Measurements from ENCODE around the gene NIPAL4.

Gene NIPAL4

DNA sequence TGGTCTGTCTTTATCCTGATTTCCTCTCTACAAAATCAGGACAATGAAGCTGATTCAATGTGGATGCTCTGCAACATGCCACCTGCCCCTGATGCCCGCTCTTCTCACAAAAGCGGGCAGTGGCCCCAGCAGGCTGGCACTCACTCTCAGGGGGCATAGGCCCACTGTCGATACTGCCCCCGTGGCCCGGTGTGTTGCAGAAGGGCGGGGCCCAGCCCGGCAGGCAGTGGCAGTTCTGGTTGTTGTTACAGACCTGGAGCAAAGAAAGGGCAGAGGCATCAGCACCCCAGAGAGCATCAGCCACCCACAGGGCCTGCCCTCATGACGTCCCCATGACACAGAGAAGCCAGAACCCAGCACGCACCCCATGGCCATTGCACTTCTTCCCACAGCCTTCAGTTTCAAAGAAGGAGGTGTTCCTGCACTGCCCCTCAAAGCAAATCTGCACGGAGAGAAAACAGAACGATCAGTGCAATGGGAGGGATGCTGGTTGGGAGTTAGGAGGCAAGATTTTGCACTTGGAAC is 31.5 kb downstream of the NIPAL4 start:
- TF ChIP-seq, protein P1, sequence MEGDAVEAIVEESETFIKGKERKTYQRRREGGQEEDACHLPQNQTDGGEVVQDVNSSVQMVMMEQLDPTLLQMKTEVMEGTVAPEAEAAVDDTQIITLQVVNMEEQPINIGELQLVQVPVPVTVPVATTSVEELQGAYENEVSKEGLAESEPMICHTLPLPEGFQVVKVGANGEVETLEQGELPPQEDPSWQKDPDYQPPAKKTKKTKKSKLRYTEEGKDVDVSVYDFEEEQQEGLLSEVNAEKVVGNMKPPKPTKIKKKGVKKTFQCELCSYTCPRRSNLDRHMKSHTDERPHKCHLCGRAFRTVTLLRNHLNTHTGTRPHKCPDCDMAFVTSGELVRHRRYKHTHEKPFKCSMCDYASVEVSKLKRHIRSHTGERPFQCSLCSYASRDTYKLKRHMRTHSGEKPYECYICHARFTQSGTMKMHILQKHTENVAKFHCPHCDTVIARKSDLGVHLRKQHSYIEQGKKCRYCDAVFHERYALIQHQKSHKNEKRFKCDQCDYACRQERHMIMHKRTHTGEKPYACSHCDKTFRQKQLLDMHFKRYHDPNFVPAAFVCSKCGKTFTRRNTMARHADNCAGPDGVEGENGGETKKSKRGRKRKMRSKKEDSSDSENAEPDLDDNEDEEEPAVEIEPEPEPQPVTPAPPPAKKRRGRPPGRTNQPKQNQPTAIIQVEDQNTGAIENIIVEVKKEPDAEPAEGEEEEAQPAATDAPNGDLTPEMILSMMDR (conservative IDR thresholded peaks at IDR 0.05) = no peak
- no peak overlapping the region for H3K27ac ChIP-seq

- no peak overlapping the region for H3K27ac ChIP-seq
- TF ChIP-seq, protein P1 (conservative IDR thresholded peaks at IDR 0.05) = no peak
Measured at GRCh38 chr5:157492886-157493285, 32.9 kb downstream of the NIPAL4 start.

- TF ChIP-seq, protein P1 (conservative IDR thresholded peaks at IDR 0.05) = no peak
- H3K27ac ChIP-seq = no peak overlapping the region
Measured at GRCh38 chr5:157494178-157494832, 34.3 kb downstream of the NIPAL4 start.

DNA sequence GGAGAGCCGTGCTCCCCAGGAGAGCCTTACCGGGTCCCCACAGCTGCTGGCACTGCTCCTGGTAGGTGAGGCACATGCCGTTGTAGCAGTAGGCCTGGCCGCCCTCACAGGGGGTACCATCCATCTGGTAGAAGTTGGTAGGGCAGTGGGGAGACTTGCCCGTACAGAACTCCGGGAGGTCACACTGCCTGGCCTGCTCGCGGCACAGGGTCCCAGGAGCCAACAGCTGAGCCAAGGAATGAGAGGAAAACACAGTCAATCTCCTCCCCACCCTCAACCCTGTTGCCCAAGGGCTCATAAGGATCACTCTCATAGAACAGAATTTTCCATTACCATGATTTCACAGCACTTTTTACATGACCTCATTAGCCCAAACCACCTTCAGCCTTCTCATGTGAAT is 36.9 kb downstream of the NIPAL4 start:
- TF ChIP-seq, protein P1 (conservative IDR thresholded peaks at IDR 0.05) = no peak
- H3K27ac ChIP-seq = no peak overlapping the region

DNA sequence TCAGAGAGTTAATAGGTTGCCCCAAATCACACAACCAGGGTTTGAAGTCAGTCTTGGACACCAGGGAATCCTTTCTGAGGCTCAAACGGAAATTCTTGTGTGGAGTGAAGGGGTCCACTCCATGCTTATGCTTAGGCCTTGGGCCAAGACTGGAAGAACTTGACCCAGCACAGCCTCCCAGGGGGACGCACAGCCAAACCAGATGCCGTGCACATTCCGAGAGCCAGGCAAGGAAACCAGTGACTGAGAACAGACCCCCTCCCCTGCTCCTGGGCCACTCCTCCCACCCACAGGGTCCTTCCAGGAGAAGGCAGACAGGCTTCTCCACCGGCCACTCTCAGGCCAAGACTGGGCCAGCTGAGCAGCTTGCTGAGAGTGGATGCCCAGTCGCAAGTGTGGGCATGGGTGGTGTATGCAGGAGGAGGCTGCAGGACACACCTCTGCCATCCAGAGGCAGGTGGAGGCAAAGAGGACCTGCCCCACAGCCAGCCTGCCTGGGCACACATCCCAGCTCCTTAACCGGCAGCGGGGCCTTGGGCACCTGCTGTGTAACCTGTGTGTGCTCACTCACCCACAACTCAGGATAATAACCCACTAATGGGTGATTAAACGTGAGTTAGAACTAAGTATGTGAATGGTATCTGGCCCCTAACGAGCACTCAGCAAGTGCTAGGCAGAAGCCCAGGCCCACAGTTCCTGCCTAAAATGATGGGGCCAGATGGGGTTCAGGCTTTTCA is 38.0 kb downstream of the NIPAL4 start:
- no peak overlapping the region for H3K27ac ChIP-seq
- TF ChIP-seq, protein P1 (conservative IDR thresholded peaks at IDR 0.05) = no peak

- TF ChIP-seq, protein P1 (conservative IDR thresholded peaks at IDR 0.05) = no peak
- H3K27ac ChIP-seq = no peak overlapping the region
Measured at GRCh38 chr5:157502143-157502647, 42.2 kb downstream of the NIPAL4 start.

GRCh38 chr5:157504053-157504452 is 44.0 kb downstream of the NIPAL4 start:
- H3K27ac ChIP-seq = no peak overlapping the region
- TF ChIP-seq, protein P1 (conservative IDR thresholded peaks at IDR 0.05) = no peak
